ENCODE data around the gene ACTL7A. TPM values are rescaled to one million over a fixed set of nuclear protein-coding genes. Genes with fewer than 3 reads are reported as not detected.

ACTL7A gene
- total and polyA plus RNA-seq, 4 donors: 0.10 TPM; not detected in 3

GRCh38 chr9:108852079-108852478 lies 10.0 kb upstream of the ACTL7A start (continued):
- no peak for TF ChIP-seq GABPA (IDR thresholded peaks at IDR 0.05 in 1 of 2, conservative IDR thresholded peaks at IDR 0.05 in 1 of 2)

GRCh38 chr9:108854094-108854493 lies 8.0 kb upstream of the ACTL7A start:
- Histone ChIP-seq H3K27me3 (ENCODE audit: control insufficient read depth in 4 of 4, insufficient read depth in 4 of 4, low read length in 3 of 4) (no peaks in the 10 kb centered on the region), H3K36me3 (ENCODE audit: control insufficient read depth in 4 of 4, insufficient read depth in 3 of 4, low read depth in 1 of 4, low read length in 3 of 4) (no peaks in the 10 kb centered on the region), H3K9me3 (ENCODE audit: control insufficient read depth in 4 of 4, low read length in 3 of 4) (no peaks in the 10 kb centered on the region), H3K4me1 (ENCODE audit: control insufficient read depth in 4 of 4, insufficient read depth in 4 of 4, low read length in 3 of 4) (peaks cover 0 to 5% (median 0%) of the 10 kb centered on the region in 4 donors), H3K27ac (ENCODE audit: low read depth in 1 of 2, low read length in 2 of 2) (no peak overlapping the region), H3K9ac (ENCODE audit: low read depth in 1 of 2, low read length in 2 of 2) (no peak overlapping the region), H3K4me3 (ENCODE audit: low read depth in 1 of 3, low read length in 3 of 3) (no peak overlapping the region)
- no peak for TF ChIP-seq YY1 (IDR thresholded peaks at IDR 0.05)
- no peak for TF ChIP-seq FOXA2 (IDR thresholded peaks at IDR 0.05)
- TF ChIP-seq NR2F2 (IDR thresholded peaks at IDR 0.05): no peak
- TF ChIP-seq JUND (IDR thresholded peaks at IDR 0.05): no peak
- no peak for TF ChIP-seq ZBTB33 (IDR thresholded peaks at IDR 0.05)
- DNase-seq (ENCODE audit: low spot score): no peak
- 98% methylated on average over 3 of the region's 3 CpGs for WGBS

- Histone ChIP-seq H3K36me3 (ENCODE audit: control insufficient read depth in 4 of 4, insufficient read depth in 3 of 4, low read depth in 1 of 4, low read length in 3 of 4) (no peaks in the 10 kb centered on the region), H3K4me3 (ENCODE audit: low read depth in 1 of 3, low read length in 3 of 3) (no peak overlapping the region), H3K27ac (ENCODE audit: low read depth in 1 of 2, low read length in 2 of 2) (no peak overlapping the region), H3K9ac (ENCODE audit: low read depth in 1 of 2, low read length in 2 of 2) (no peak overlapping the region), H3K27me3 (ENCODE audit: control insufficient read depth in 4 of 4, insufficient read depth in 4 of 4, low read length in 3 of 4) (no peaks in the 10 kb centered on the region), H3K9me3 (ENCODE audit: control insufficient read depth in 4 of 4, low read length in 3 of 4) (no peaks in the 10 kb centered on the region), H3K4me1 (ENCODE audit: control insufficient read depth in 4 of 4, insufficient read depth in 4 of 4, low read length in 3 of 4) (peaks cover 0 to 5% (median 0%) of the 10 kb centered on the region in 4 donors)
- DNase-seq (ENCODE audit: low spot score): no peak
- 96% methylated on average over 59 of the region's 59 CpGs for WGBS
- TF ChIP-seq RXRA (IDR thresholded peaks at IDR 0.05): no peak
- no peak for TF ChIP-seq HNF4G (IDR thresholded peaks at IDR 0.05)
- TF ChIP-seq RAD21 (IDR thresholded peaks at IDR 0.05): no peak
- no peak for TF ChIP-seq HNF4A (conservative IDR thresholded peaks at IDR 0.05)
- no peak for TF ChIP-seq FOXA2 (IDR thresholded peaks at IDR 0.05)
- no peak for TF ChIP-seq JUND (IDR thresholded peaks at IDR 0.05)
- TF ChIP-seq YY1 (IDR thresholded peaks at IDR 0.05): no peak
- no peak for TF ChIP-seq SP1 (IDR thresholded peaks at IDR 0.05)
- TF ChIP-seq CTCF (IDR thresholded peaks at IDR 0.05; ENCODE audit: low read depth, low read length, missing input control): no peak
- TF ChIP-seq GABPA (IDR thresholded peaks at IDR 0.05 in 1 of 2, conservative IDR thresholded peaks at IDR 0.05 in 1 of 2): no peak
- no peak for TF ChIP-seq TAF1 (conservative IDR thresholded peaks at IDR 0.05)
- TF ChIP-seq EGR1 (IDR thresholded peaks at IDR 0.05; ENCODE audit: low read depth in 2 of 2): no peak
- no peak for TF ChIP-seq FOXA1 (IDR thresholded peaks at IDR 0.05)
Observed at GRCh38 chr9:108854641-108855528, 7.2 kb upstream of the ACTL7A start.
